GF-D8 (cell line): Measurements from ENCODE around the gene PLPPR5.

Source experiments
- DNase-seq: peaks from one replicate; lab custom pipeline; 2025; lab: John Stamatoyannopoulos, UW

The PLPPR5 gene

DNA sequence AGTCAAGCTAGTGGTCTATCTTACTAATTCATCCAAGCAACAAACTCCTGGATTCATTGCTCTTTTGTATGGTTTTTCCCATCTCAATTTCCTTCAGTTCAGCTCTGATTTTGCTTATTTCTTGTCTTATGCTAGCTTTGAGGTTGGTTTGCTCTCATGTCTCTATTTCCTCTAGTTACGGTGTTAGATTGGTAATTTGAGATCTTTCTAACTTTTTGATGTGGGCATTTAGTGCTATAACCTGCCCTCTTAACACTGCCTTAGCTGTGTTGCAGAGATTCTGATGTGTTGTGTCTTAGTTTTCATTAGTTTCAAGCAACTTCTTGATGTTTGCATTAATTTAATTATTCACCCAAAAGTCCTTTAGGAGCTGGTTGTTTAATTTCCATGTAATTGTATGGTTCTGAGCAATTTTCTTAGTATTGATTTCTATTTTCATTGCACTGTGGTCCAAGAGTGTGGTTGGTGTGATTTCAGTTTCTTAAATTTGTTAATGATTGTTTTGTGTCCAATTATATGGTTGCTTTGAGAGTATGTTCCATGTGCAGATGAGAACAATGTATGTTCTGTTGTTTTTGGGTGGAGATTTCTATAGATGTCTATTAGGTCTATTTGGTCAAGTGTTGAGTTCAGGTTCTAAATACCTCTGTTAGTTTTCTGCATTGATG, 154.6 kb downstream of the PLPPR5 start:
- DNase-seq, result no peak

DNA sequence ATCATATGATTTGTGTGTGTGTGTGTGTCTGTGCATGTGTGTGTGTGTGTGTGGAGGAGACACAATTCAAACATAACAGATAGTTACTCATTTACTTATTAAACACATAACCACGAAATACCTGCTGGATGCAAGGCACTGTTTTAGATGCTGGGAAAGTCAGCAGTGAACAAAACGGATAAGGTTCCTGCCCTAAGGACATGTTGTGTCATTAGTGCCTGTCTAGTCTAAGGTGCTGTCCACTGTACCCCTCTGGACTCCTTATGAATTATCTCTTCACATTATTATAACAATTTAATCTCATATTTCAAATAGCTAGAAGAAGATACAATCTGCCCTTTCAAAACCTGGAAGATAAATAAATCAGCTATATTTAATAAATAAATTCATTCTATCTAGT, 162.4 kb downstream of the PLPPR5 start:
- DNase-seq, result no peak
